Measurements from ENCODE around the gene LIPK. TPM values are rescaled to one million over a fixed set of nuclear protein-coding genes. Genes with fewer than 3 reads are reported as not detected.
A peak's percentile ranks its signal among the peaks of the same experiment; 100 is the strongest.

The LIPK gene
- total RNA-seq, 2 donors from 2014 or later = not detected

GRCh38 chr10:88759366-88760101 lies 53.5 kb downstream of the LIPK start, which contains the start of gene LIPN:
LIPN (plus strand) TSS chr10:88760020; CDS start chr10:88761406, 1,386 bp downstream.
- ATAC-seq (no peak), DNase-seq (peak in 1 of 4 donors; percentile 59)
- intact Hi-C loops (cut with DNase I) = no loop called here
- Histone ChIP-seq H3K4me1 (no peaks in the 10 kb centered on the region), H3K4me3 (no peak within 1 kb of the TSS), H3K27me3 (no peaks in the 10 kb centered on the region), H3K27ac (no peak within 1 kb of the TSS), H3K36me3 (replicated peaks in 1 of 2; ENCODE audit: insufficient read depth in 1 of 2, low read depth in 2 of 2) (no peaks in the 10 kb centered on the region), H3K9me3 (no peaks in the 10 kb centered on the region)
- TF ChIP-seq CTCF (IDR thresholded peaks at IDR 0.05) = no peak
- no peak for TF ChIP-seq POLR2A (IDR thresholded peaks at IDR 0.05)
- 77 to 91% methylated on average over 7 of the region's 7 CpGs for WGBS, 2 donors

- no peak overlapping the region for H3K27ac ChIP-seq
- DNase-seq = no peak
- H3K4me3 ChIP-seq = no peak overlapping the region
- no peaks in the 10 kb centered on the region for H3K9me3 ChIP-seq
- TF ChIP-seq POLR2A (IDR thresholded peaks at IDR 0.05) (no peak), CTCF (IDR thresholded peaks at IDR 0.05) (no peak)
- H3K4me1 ChIP-seq = no peaks in the 10 kb centered on the region
- 7 to 38% methylated on average over 1 of the region's 1 CpG for WGBS, 2 donors
- H3K36me3 ChIP-seq (replicated peaks in 1 of 2; ENCODE audit: insufficient read depth in 1 of 2, low read depth in 2 of 2) = no peaks in the 10 kb centered on the region
- intact Hi-C loops (cut with DNase I) = no loop called here
- ATAC-seq = no peak
- H3K27me3 ChIP-seq = no peaks in the 10 kb centered on the region
Measured at GRCh38 chr10:88762906-88763305, 56.9 kb downstream of the LIPK start.

GRCh38 chr10:88763441-88763840 lies 57.4 kb downstream of the LIPK start:
- Histone ChIP-seq H3K27ac (no peak overlapping the region), H3K36me3 (replicated peaks in 1 of 2; ENCODE audit: insufficient read depth in 1 of 2, low read depth in 2 of 2) (no peaks in the 10 kb centered on the region), H3K4me3 (no peak overlapping the region), H3K27me3 (no peaks in the 10 kb centered on the region), H3K4me1 (no peaks in the 10 kb centered on the region), H3K9me3 (no peaks in the 10 kb centered on the region)
- intact Hi-C loops (cut with DNase I) = no loop called here
- DNase-seq (no peak), ATAC-seq (no peak)
- TF ChIP-seq CTCF (IDR thresholded peaks at IDR 0.05) (no peak), POLR2A (IDR thresholded peaks at IDR 0.05) (no peak)
- 54 to 59% methylated on average over 1 of the region's 1 CpG for WGBS, 2 donors

GRCh38 chr10:88764110-88764509 lies 58.1 kb downstream of the LIPK start:
- ATAC-seq = no peak
- 84 to 91% methylated on average over 3 of the region's 3 CpGs for WGBS, 2 donors
- intact Hi-C loops (cut with DNase I) = no loop called here

More at GRCh38 chr10:88764110-88764509, 58.1 kb downstream of the LIPK start:
- Histone ChIP-seq H3K27ac (no peak overlapping the region), H3K36me3 (replicated peaks in 1 of 2; ENCODE audit: insufficient read depth in 1 of 2, low read depth in 2 of 2) (no peaks in the 10 kb centered on the region), H3K9me3 (no peaks in the 10 kb centered on the region), H3K4me3 (no peak overlapping the region), H3K27me3 (no peaks in the 10 kb centered on the region), H3K4me1 (no peaks in the 10 kb centered on the region)
- no peak for TF ChIP-seq POLR2A (IDR thresholded peaks at IDR 0.05)
- TF ChIP-seq CTCF (IDR thresholded peaks at IDR 0.05) = no peak
- DNase-seq = no peak
